ENCODE measurements around the gene EXOSC10.
"Not testable (repeated sequence)": the region's sequence is repeated elsewhere in the genome, so short reads cannot be mapped to it uniquely, and the experiment has no call there.

DNA sequence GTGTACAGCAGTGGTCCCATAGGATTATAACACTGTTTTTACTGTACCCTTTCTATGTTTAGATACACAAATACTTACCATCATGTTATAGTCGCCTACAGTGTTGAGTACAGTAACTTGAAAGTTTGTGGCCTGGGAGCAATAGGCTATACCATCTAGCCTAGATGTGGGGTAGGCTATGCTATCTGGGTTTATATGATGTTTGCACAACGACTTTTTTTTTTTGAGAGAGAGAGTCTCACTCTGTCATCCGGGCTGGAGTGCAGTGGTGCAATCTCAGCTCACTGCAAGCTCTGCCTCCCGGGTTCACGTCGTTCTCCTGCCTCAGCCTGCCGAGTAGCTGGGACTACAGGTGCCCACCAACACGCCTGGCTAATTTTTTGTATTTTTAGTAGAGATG lies 80.3 kb downstream of the EXOSC10 start:
- TF ChIP-seq ELF4 (IDR thresholded peaks at IDR 0.05); CTBP1 (IDR thresholded peaks at IDR 0.05; ENCODE audit: borderline replicate concordance); FOXK2 (IDR thresholded peaks at IDR 0.05); SP1 (IDR thresholded peaks at IDR 0.05); TARDBP (IDR thresholded peaks at IDR 0.05); SUZ12 (IDR thresholded peaks at IDR 0.05); L3MBTL2 (conservative IDR thresholded peaks at IDR 0.05); ZNF384 (IDR thresholded peaks at IDR 0.05): not testable (repeated sequence)

All from HEK293T (cell line).